22Rv1 (cell line): ENCODE measurements around the gene LMF2.

Experiments used
- H3K27ac ChIP-seq: fragments of 450-650 bp; 2 replicates; pipeline ENCODE4 v1.5.1; 2017
- ZFX ChIP-seq: fragments of 450-650 bp; IDR thresholded peaks from 2 replicates; pipeline ENCODE4 v1.6.1; 2017; ENCODE audit warnings: antibody characterized with exemption, borderline replicate concordance
- TF ChIP-seq, protein P1 (sequence below): fragments of 450-650 bp; IDR thresholded peaks from 2 replicates; pipeline ENCODE4 v1.5.1; 2017; ENCODE audit warnings: mild to moderate bottlenecking

The LMF2 gene

DNA sequence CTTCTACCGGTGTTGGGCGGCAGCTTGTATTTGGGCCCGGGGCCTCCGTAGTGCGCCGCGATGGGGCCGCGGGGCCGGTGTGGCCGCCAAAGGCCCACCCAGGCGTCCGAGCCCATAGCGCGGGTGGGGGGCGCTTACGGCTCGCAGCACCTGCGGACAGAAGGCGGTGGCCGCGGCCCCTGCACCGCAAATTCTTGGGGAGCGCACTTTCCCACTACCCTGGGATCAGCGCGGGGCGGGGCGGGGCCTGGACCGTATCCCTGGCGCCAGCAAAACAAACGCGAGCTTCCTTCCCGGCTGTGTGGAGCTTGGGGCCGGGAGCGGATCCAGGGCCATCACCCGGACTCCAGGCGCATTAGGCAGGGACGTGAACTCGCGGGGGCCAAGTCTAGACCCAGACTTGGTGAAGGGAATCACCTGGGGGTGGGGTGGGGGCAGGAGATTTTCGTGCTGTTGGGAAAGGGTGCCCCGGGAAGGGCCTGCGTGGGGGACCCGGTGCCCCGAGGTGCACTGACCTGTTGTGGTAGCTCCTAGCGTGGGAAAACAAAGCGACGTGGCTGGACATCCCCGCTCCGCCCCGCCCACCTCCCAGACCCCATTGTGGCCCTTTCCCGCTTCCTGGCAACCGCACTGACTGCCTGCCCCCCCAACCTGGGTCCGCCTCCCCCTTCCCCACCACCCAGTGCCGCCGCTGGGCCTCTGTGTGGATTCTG is 24.6 kb upstream of the LMF2 start:
- TF ChIP-seq, protein P1, sequence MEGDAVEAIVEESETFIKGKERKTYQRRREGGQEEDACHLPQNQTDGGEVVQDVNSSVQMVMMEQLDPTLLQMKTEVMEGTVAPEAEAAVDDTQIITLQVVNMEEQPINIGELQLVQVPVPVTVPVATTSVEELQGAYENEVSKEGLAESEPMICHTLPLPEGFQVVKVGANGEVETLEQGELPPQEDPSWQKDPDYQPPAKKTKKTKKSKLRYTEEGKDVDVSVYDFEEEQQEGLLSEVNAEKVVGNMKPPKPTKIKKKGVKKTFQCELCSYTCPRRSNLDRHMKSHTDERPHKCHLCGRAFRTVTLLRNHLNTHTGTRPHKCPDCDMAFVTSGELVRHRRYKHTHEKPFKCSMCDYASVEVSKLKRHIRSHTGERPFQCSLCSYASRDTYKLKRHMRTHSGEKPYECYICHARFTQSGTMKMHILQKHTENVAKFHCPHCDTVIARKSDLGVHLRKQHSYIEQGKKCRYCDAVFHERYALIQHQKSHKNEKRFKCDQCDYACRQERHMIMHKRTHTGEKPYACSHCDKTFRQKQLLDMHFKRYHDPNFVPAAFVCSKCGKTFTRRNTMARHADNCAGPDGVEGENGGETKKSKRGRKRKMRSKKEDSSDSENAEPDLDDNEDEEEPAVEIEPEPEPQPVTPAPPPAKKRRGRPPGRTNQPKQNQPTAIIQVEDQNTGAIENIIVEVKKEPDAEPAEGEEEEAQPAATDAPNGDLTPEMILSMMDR: no peak
- peak overlapping the region; percentile 99 for H3K27ac ChIP-seq

DNA sequence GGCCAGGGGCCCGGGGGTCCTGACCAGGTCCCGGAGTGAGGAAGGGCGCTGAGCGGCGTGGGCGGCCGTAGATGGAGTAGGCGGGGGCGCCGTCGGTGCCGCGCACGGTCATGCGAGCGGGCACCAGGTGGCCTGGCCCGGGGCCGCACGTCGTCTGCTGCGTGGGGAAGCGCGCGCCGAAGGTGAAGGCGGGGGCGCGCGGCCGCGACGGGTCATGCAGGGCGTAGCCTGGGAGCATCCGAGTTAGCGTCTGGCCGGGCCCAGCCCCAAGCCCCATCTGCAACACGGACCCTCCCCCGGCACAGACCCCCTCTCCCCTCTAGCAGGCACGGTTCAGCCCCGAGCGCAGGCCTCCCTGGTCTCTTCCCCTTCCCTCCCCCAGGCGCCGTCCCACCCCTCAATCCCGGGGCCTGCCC is 24.1 kb upstream of the LMF2 start:
- TF ChIP-seq, protein P1: no peak
- no peak for TF ChIP-seq ZFX
- H3K27ac ChIP-seq: peak overlapping the region; percentile 99

DNA sequence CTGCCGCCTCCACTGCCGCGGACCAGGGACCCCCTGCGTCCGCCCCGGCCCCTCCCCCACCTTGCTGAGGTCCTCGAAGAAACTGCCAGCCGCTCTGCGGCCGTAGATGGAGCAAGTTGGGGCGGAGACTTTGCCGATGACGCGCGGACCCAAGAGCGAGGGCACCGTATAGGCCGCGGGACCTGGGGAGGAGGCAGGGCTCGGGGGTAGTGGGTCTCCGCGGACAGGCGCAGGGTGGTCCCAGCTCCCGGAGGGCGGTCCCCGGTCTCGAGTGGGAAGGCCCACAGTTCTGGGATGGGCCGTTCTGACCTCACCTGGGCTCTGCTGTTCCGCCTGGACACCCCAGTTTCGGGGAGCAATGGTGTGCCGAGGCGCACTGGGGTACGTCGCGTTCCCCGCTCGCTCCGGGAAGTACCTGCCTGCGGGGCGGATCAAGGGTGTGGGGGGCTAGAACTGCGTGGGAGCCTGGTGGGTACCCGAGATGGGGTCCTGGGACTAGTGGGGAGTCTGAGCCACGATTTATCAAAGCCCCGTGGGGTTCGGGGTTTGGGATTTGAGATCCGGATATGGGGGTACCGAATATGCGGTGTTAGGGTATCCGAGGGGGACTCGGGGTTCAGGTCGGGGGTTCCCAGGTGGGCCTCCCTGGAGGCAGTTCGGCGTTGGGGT is 23.5 kb upstream of the LMF2 start:
- peak overlapping the region; percentile 99 for H3K27ac ChIP-seq
- TF ChIP-seq, protein P1: no peak
- no peak for TF ChIP-seq ZFX

DNA sequence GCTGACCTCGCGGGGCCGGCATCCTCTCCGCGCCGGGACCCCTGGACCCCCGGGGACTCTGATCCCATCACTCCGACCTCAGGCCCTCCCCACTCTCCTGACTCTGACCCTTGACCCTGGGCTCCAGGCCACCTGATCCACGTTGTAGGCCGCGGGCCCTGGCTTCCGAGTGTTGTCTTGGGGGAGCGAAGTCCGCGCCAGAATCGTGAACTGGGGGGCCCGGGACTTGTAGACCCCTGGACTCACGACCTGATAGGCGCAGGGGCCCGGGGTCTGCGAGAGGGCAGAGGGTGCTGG is 23.0 kb upstream of the LMF2 start:
- peak overlapping the region; percentile 99 for H3K27ac ChIP-seq
- TF ChIP-seq ZFX: no peak
- TF ChIP-seq, protein P1: no peak

DNA sequence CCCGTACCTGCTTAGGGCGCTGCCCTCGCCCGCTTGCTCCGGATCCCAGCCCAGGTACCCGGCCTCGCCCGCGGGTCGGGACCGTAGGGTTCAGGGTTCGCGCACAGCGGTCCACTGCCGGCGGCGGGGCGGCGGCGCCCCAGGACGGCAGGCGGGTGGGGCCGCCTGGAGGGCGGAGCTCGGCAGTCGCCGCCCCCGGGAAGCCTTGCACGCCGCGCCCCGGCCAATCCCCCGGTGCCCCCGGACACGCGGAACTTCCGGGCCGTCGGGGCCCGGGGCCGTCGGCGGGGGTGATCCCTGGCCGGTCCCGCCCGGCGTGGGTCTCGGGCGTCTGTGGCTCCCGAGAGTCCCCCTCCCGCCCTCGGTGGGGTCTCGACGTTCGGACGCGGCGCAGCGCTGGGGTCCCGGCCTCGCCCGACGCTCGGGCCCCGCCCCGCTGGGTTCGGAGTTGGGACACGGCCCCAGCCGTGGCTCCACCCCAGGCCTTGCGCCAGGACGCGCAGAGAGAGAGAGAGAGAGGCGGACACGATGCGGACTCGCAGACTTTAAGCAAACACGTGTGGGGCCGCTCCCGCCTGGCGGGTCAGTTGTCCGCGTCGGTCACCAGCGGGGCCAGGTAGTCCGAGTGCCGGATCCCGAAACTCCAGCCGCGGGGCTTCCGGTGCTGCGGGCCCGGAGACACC is 22.5 kb upstream of the LMF2 start, which contains the start of gene TYMP:
Gene TYMP, minus strand, starts transcription at position 116 of the 683 bp plus-strand sequence. CDS start 303 bp downstream, outside the sequence.
- no peak for TF ChIP-seq ZFX
- TF ChIP-seq, protein P1: no peak
- peak within 1 kb of the TSS; percentile 99 for H3K27ac ChIP-seq

DNA sequence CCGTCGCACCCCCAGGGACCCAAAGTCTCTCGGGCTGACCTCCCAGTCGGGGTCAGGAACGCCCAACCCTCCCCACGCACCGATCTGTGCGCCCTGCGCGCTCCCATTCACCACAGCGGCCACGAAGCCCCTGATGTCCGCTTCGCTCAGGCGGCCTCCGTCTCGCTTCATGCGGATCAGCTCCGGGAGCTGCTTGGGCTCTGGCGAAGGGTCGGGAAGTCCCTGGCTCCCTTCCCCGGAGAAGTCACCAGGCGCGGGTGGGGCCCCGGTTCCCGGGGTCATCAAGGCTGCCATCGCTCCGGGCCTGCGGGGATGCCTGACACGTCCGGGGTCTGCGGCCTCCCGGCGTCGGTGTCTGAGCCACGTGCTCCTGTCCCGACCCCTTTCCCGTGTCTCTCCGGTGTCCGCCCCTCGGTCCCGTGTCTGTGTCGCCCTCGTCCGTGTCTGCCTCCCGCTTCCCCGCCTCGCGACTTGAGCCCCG is 22.0 kb upstream of the LMF2 start:
- TF ChIP-seq, protein P1: no peak
- TF ChIP-seq ZFX: no peak
- H3K27ac ChIP-seq: peak overlapping the region; percentile 99
